Activated CD8-positive, alpha-beta memory T cell treated with anti-CD3 and anti-CD28 coated beads for 1 hour (primary cell): ENCODE results near the gene IMMP1L.

ENCODE experiments used
- DNase-seq, 2 donors: peaks; one replicate each; pipeline ENCODE4 v3.0.0-alpha.2; 2020; ENCODE audit warnings: low read depth in 1 of 2; ENCODE audit errors: extremely low read depth in 1 of 2

Gene IMMP1L

GRCh38 chr11:31404614-31405013 lies 104.8 kb downstream of the IMMP1L start:
- no peak for DNase-seq

- DNase-seq = no peak
Observed at GRCh38 chr11:31397239-31397834, 112.1 kb downstream of the IMMP1L start.

GRCh38 chr11:31387379-31387778 lies 122.0 kb downstream of the IMMP1L start:
- no peak for DNase-seq

GRCh38 chr11:31383116-31383515 lies 126.3 kb downstream of the IMMP1L start:
- no peak for DNase-seq
